Calu3 (cell line): ENCODE results near the gene ELFN1. TPM values are rescaled to one million over a fixed set of nuclear protein-coding genes. Genes with fewer than 3 reads are reported as not detected.

Source experiments
- BruUV-seq: library from RNA; stranded (reverse); fragments of 400-500 nt; replicated peaks from 2 replicates; lab custom pipeline; 2021; lab: Mats Ljungman, UMichigan
- CTCF ChIA-PET: fragments of 300-600 bp; sonication (Branson Sonifier 250); formaldehyde crosslinking; loops from one replicate; lab custom pipeline; 2022; ENCODE audit warnings: antibody characterized with exemption; lab: Charles Lee
- DNase-seq: peaks from one replicate; pipeline ENCODE4 v3.0.0; 2022
- H3K27ac Mint-ChIP-seq: one replicate; pipeline ENCODE4 v1.8.0; 2022; ENCODE audit warnings: mixed read lengths; ENCODE audit not compliant: unreplicated experiment
- H3K27me3 Mint-ChIP-seq: one replicate; pipeline ENCODE4 v1.8.0; 2022; ENCODE audit warnings: mixed read lengths; ENCODE audit not compliant: unreplicated experiment
- H3K36me3 Mint-ChIP-seq: one replicate; pipeline ENCODE4 v1.8.0; 2022; ENCODE audit warnings: mild to moderate bottlenecking, moderate library complexity, mixed read lengths; ENCODE audit not compliant: insufficient read depth, unreplicated experiment
- H3K4me1 Mint-ChIP-seq: one replicate; pipeline ENCODE4 v1.8.0; 2022; ENCODE audit warnings: mild to moderate bottlenecking, low read depth, mixed read lengths; ENCODE audit not compliant: unreplicated experiment
- H3K4me3 Mint-ChIP-seq: one replicate; pipeline ENCODE4 v1.8.0; 2022; ENCODE audit warnings: mild to moderate bottlenecking, low read depth, moderate library complexity, mixed read lengths; ENCODE audit not compliant: unreplicated experiment
- H3K9me3 Mint-ChIP-seq: one replicate; pipeline ENCODE4 v1.8.0; 2022; ENCODE audit warnings: low read depth, mixed read lengths; ENCODE audit not compliant: unreplicated experiment
- CTCF ChIP-seq: fragments of 200-600 bp; IDR thresholded peaks from one replicate; pipeline ENCODE4 v1.8.0; 2022; ENCODE audit warnings: antibody characterized with exemption; ENCODE audit not compliant: unreplicated experiment
- intact Hi-C: fragments of 100-400 bp; cut with micrococcal nuclease; formaldehyde crosslinking; loops from one replicate; pipeline ENCODE4 v1.10.0; 2022; ENCODE audit not compliant: unreplicated experiment
- total RNA-seq: library from RNA; stranded (reverse); gene quantifications from 2 replicates; pipeline ENCODE4 v1.2.3, GENCODE V29; 2022

ELFN1 gene
- total RNA-seq, 1 experiment from 2014 or later = not detected

GRCh38 chr7:1643270-1644092 lies 26.6 kb upstream of the ELFN1 start:
- BruUV-seq = no TSS peak
- TF ChIP-seq CTCF = no peak
- H3K27me3 Mint-ChIP-seq = peaks cover 100% of the 10 kb centered on the region
- H3K4me3 Mint-ChIP-seq = no peak overlapping the region
- CTCF ChIA-PET = interaction anchor here (0.5 kb wide), 1 partner anchor 713 kb away, joined by 5 read pairs; no protein-coding TSS in a partner anchor
- no peaks in the 10 kb centered on the region for H3K36me3 Mint-ChIP-seq
- intact Hi-C loops = no loop called here
- H3K4me1 Mint-ChIP-seq = no peaks in the 10 kb centered on the region
- no peaks in the 10 kb centered on the region for H3K9me3 Mint-ChIP-seq
- DNase-seq = no peak
- no peak overlapping the region for H3K27ac Mint-ChIP-seq

- no peaks in the 10 kb centered on the region for H3K36me3 Mint-ChIP-seq
- no peak overlapping the region for H3K27ac Mint-ChIP-seq
- DNase-seq = no peak
- no peaks in the 10 kb centered on the region for H3K9me3 Mint-ChIP-seq
- H3K4me3 Mint-ChIP-seq = no peak overlapping the region
- CTCF ChIA-PET = interaction anchor here (0.6 kb wide), 1 partner anchor 110 kb away, joined by 7 read pairs; no protein-coding TSS in a partner anchor
- H3K4me1 Mint-ChIP-seq = no peaks in the 10 kb centered on the region
- intact Hi-C loops = no loop called here
- no TSS peak for BruUV-seq
- peaks cover 100% of the 10 kb centered on the region for H3K27me3 Mint-ChIP-seq
- TF ChIP-seq CTCF = no peak
Measured at GRCh38 chr7:1644341-1645070, 25.6 kb upstream of the ELFN1 start.

- no peak for TF ChIP-seq CTCF
- H3K27me3 Mint-ChIP-seq = peaks cover 100% of the 10 kb centered on the region
- BruUV-seq = no TSS peak
- no peaks in the 10 kb centered on the region for H3K36me3 Mint-ChIP-seq
- H3K27ac Mint-ChIP-seq = no peak overlapping the region
- H3K4me3 Mint-ChIP-seq = no peak overlapping the region
- H3K4me1 Mint-ChIP-seq = no peaks in the 10 kb centered on the region
- CTCF ChIA-PET = interaction anchor here (0.6 kb wide), 1 partner anchor 110 kb away, joined by 7 read pairs; no protein-coding TSS in a partner anchor
- no peaks in the 10 kb centered on the region for H3K9me3 Mint-ChIP-seq
- DNase-seq = no peak
- intact Hi-C loops = no loop called here
Measured at GRCh38 chr7:1645071-1645409, 25.0 kb upstream of the ELFN1 start.

GRCh38 chr7:1645476-1645875 lies 24.6 kb upstream of the ELFN1 start:
- H3K27ac Mint-ChIP-seq = no peak overlapping the region
- intact Hi-C loops = no loop called here
- no peak overlapping the region for H3K4me3 Mint-ChIP-seq
- BruUV-seq = no TSS peak
- H3K9me3 Mint-ChIP-seq = no peaks in the 10 kb centered on the region
- TF ChIP-seq CTCF = no peak
- CTCF ChIA-PET = interaction anchor here (0.6 kb wide), 2 partner anchors 104 to 109 kb away, joined by 7 to 9 read pairs; no protein-coding TSS in a partner anchor
- no peaks in the 10 kb centered on the region for H3K4me1 Mint-ChIP-seq
- H3K36me3 Mint-ChIP-seq = no peaks in the 10 kb centered on the region
- H3K27me3 Mint-ChIP-seq = peaks cover 100% of the 10 kb centered on the region
- DNase-seq = no peak
